NCI-H2081 treated with DMSO at 0.1 percent for 48 hours (cell line): ENCODE measurements around the gene PRPF4.
"Not testable (repeated sequence)": the region's sequence is repeated elsewhere in the genome, so short reads cannot be mapped to it uniquely, and the experiment has no call there.

Experiments
- DNase-seq: peaks from one replicate; lab custom pipeline; 2025; lab: John Stamatoyannopoulos, UW

Gene PRPF4

GRCh38 chr9:113275157-113276131, at the start of gene PRPF4, which contains the start of gene CDC26:
PRPF4 (plus strand) TSS chr9:113275658; CDS start chr9:113275744, 86 bp downstream.
CDC26 (minus strand) TSS chr9:113275572; CDS start chr9:113272507, 3,065 bp downstream.
- DNase-seq = peak; percentile 86

- no peak for DNase-seq
Observed at GRCh38 chr9:113227436-113227835, 48.0 kb upstream of the PRPF4 start.

- no peak for DNase-seq
Observed at GRCh38 chr9:113228130-113228665, 47.3 kb upstream of the PRPF4 start.

GRCh38 chr9:113231701-113232100, 43.8 kb upstream of the PRPF4 start:
- DNase-seq = no peak

GRCh38 chr9:113235701-113236255, 39.7 kb upstream of the PRPF4 start:
- not testable (repeated sequence) for DNase-seq

- DNase-seq = no peak
Observed at GRCh38 chr9:113237026-113237425, 38.4 kb upstream of the PRPF4 start.

- DNase-seq = no peak
Observed at GRCh38 chr9:113238202-113238858, 37.1 kb upstream of the PRPF4 start.

- no peak for DNase-seq
Observed at GRCh38 chr9:113238859-113239232, 36.6 kb upstream of the PRPF4 start.

GRCh38 chr9:113241161-113241560, 34.3 kb upstream of the PRPF4 start:
- DNase-seq = no peak

- DNase-seq = no peak
Observed at GRCh38 chr9:113244556-113244955, 30.9 kb upstream of the PRPF4 start.

- no peak for DNase-seq
Observed at GRCh38 chr9:113245894-113246293, 29.6 kb upstream of the PRPF4 start.

GRCh38 chr9:113246928-113247327, 28.5 kb upstream of the PRPF4 start:
- no peak for DNase-seq

GRCh38 chr9:113247640-113248039, 27.8 kb upstream of the PRPF4 start:
- DNase-seq = no peak

GRCh38 chr9:113249661-113250060, 25.8 kb upstream of the PRPF4 start:
- DNase-seq = not testable (repeated sequence)

GRCh38 chr9:113250807-113251206, 24.7 kb upstream of the PRPF4 start:
- DNase-seq = no peak

GRCh38 chr9:113254991-113255390, 20.5 kb upstream of the PRPF4 start:
- DNase-seq = no peak

- no peak for DNase-seq
Observed at GRCh38 chr9:113255438-113255837, 20.0 kb upstream of the PRPF4 start.

GRCh38 chr9:113257863-113258262, 17.6 kb upstream of the PRPF4 start:
- no peak for DNase-seq

GRCh38 chr9:113258282-113258681, 17.2 kb upstream of the PRPF4 start:
- DNase-seq = no peak

GRCh38 chr9:113261917-113262671, 13.4 kb upstream of the PRPF4 start:
- DNase-seq = no peak

- no peak for DNase-seq
Observed at GRCh38 chr9:113266174-113266573, 9.3 kb upstream of the PRPF4 start.
